Measurements from ENCODE around the gene ZNF408.

Gene ZNF408

GRCh38 chr11:46743043-46743442 is 42.2 kb downstream of the ZNF408 start:
- Histone ChIP-seq H3K36me3 (ENCODE audit: control insufficient read depth, insufficient read depth, low read length) (peaks cover 24% of the 10 kb centered on the region), H3K27me3 (replicated peaks; ENCODE audit: control insufficient read depth, insufficient read depth, low read length) (no peaks in the 10 kb centered on the region), H3K4me3 (replicated peaks; ENCODE audit: low read depth, low read length) (no peak overlapping the region)
- no peak for DNase-seq (ENCODE audit: extremely low read depth, insufficient read length)
- TF ChIP-seq, protein P1, sequence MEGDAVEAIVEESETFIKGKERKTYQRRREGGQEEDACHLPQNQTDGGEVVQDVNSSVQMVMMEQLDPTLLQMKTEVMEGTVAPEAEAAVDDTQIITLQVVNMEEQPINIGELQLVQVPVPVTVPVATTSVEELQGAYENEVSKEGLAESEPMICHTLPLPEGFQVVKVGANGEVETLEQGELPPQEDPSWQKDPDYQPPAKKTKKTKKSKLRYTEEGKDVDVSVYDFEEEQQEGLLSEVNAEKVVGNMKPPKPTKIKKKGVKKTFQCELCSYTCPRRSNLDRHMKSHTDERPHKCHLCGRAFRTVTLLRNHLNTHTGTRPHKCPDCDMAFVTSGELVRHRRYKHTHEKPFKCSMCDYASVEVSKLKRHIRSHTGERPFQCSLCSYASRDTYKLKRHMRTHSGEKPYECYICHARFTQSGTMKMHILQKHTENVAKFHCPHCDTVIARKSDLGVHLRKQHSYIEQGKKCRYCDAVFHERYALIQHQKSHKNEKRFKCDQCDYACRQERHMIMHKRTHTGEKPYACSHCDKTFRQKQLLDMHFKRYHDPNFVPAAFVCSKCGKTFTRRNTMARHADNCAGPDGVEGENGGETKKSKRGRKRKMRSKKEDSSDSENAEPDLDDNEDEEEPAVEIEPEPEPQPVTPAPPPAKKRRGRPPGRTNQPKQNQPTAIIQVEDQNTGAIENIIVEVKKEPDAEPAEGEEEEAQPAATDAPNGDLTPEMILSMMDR (IDR thresholded peaks at IDR 0.05; ENCODE audit: insufficient read depth, low read length, poor library complexity, severe bottlenecking), result no peak

DNA sequence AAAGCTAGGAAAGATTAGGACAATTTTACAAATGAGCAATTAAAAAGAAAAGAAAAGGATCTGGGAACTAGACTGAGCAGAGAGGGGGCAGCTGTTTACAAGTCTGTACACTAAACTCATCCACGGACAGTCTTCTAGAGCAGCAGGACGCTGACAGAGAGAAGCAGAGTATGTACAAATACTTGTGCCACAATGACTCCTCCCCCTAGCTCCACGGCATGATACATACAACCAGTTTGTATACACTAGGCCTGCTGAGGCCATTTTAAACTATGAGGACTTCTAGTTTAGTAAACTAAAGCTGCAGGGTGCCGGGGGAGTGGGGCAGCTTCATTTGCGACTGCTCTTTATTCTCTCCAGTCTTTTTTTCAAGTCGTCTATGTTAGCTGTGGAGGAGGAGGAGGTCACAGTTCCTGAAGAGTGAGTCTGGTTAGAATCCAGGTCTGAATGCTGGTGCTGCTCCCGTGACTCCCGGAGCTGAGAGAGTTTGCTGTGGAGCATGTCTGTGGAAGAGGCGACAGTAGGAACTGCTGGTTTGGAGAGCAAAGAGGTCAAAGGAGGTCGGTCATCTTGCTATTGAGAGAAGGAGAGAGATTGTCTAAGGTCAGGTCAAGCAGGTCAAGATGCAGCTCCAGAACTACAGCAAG is 43.0 kb downstream of the ZNF408 start:
- no peak for DNase-seq (ENCODE audit: extremely low read depth, insufficient read length)
- Histone ChIP-seq H3K27me3 (replicated peaks; ENCODE audit: control insufficient read depth, insufficient read depth, low read length) (no peaks in the 10 kb centered on the region), H3K4me3 (replicated peaks; ENCODE audit: low read depth, low read length) (no peak overlapping the region), H3K36me3 (ENCODE audit: control insufficient read depth, insufficient read depth, low read length) (peaks cover 26% of the 10 kb centered on the region)
- TF ChIP-seq, protein P1 (IDR thresholded peaks at IDR 0.05; ENCODE audit: insufficient read depth, low read length, poor library complexity, severe bottlenecking), result no peak

DNA sequence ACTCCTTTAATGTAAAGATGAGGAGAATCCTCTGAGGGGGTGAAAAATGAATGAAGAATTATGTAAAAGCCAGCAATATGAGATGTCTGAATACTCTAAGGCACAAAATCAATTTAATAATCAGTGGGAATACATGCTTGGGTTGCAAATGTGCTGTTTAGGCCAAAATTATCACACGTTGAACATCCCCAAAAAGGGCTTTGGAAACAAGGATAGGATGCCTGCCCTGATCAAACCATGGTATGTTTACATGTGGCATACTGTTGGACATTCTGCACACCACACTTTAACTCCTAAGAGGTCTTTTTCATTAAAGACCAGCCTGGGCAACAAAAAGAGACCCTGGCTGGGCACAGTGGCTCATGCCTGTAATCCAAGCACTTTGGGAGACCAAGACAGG is 44.5 kb downstream of the ZNF408 start:
- no peak for DNase-seq (ENCODE audit: extremely low read depth, insufficient read length)
- TF ChIP-seq, protein P1 (IDR thresholded peaks at IDR 0.05; ENCODE audit: insufficient read depth, low read length, poor library complexity, severe bottlenecking), result no peak
- Histone ChIP-seq H3K27me3 (replicated peaks; ENCODE audit: control insufficient read depth, insufficient read depth, low read length) (no peaks in the 10 kb centered on the region), H3K36me3 (ENCODE audit: control insufficient read depth, insufficient read depth, low read length) (peaks cover 30% of the 10 kb centered on the region), H3K4me3 (replicated peaks; ENCODE audit: low read depth, low read length) (no peak overlapping the region)

DNA sequence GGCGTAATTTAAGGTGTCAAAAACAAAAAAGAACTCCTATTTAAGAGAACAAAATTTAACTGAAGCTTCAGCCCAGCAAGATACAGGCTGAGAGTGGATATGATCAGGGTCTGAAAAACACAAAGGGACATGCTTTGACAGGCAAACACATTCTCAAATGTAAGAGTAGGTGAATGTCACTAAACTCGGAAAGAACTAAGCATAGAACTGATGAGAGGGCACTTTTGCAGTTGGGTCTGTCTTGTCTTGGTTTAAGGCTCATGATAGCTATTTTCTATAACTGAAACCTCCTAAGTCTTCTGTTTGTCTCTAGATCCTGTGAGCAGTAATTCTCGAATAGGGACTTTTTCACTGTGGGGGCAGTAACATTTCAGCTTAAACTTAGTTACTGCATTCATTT is 45.2 kb downstream of the ZNF408 start:
- DNase-seq (ENCODE audit: extremely low read depth, insufficient read length), result no peak
- Histone ChIP-seq H3K27me3 (replicated peaks; ENCODE audit: control insufficient read depth, insufficient read depth, low read length) (no peaks in the 10 kb centered on the region), H3K36me3 (ENCODE audit: control insufficient read depth, insufficient read depth, low read length) (peaks cover 33% of the 10 kb centered on the region), H3K4me3 (replicated peaks; ENCODE audit: low read depth, low read length) (no peak overlapping the region)
- TF ChIP-seq, protein P1 (IDR thresholded peaks at IDR 0.05; ENCODE audit: insufficient read depth, low read length, poor library complexity, severe bottlenecking), result no peak

DNA sequence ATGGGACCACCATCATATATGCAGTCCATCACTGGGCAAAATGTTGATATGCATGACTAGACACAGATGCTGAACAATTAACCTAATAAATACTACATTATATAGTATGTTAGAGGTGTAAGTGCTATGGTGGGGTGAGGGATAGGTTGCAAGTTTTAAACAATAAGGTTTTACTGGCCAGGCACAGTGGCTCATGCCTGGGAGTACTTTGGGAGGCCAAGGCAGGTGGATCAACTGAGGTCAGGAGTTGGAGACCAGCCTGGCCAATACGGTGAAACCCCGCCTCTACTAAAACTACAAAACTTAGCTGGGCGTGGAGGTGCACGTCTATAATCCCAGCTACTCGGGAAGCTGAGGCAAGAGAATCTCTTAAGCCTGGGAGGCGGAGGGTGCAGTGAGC is 46.3 kb downstream of the ZNF408 start:
- Histone ChIP-seq H3K36me3 (ENCODE audit: control insufficient read depth, insufficient read depth, low read length) (peaks cover 28% of the 10 kb centered on the region), H3K4me3 (replicated peaks; ENCODE audit: low read depth, low read length) (no peak overlapping the region)

More for the DNA sequence above, 46.3 kb downstream of the ZNF408 start:
- TF ChIP-seq, protein P1 (IDR thresholded peaks at IDR 0.05; ENCODE audit: insufficient read depth, low read length, poor library complexity, severe bottlenecking), result no peak
- no peaks in the 10 kb centered on the region for H3K27me3 ChIP-seq (replicated peaks; ENCODE audit: control insufficient read depth, insufficient read depth, low read length)
- DNase-seq (ENCODE audit: extremely low read depth, insufficient read length), result no peak

All from GM06990 (cell line).